WI38 (cell line): ENCODE results near the gene HTR2A.

Experiments used
- H3K4me3 ChIP-seq: 2 replicates; pipeline ENCODE4 v1.5.1; 2011; ENCODE audit warnings: low read depth, mild to moderate bottlenecking, control low read depth, low read length
- TF ChIP-seq, protein P1 (sequence below): IDR thresholded peaks from 2 replicates; pipeline ENCODE4 v1.5.1; 2012; ENCODE audit warnings: low read depth, mild to moderate bottlenecking, control low read depth, low read length

HTR2A gene

DNA sequence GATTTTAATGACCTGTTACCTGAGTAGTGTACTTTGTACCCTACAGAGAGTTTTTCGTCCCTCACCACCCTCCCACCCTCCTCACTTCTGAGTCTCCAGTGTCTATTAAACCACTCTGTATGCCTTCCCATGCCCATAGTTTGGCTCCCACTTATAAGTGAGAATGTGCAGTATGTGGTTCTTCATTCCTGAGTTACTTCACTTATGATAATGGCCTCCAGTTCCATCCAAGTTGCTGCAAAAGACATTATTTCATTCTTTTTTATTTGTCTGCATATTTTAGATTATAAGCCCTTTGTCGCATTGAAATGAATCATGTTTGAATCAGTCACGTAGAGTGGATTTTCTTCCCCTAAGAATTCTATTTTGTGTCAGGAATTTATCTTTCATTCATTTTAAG, 12.2 kb upstream of the HTR2A start:
- no peak overlapping the region for H3K4me3 ChIP-seq
- TF ChIP-seq, protein P1, sequence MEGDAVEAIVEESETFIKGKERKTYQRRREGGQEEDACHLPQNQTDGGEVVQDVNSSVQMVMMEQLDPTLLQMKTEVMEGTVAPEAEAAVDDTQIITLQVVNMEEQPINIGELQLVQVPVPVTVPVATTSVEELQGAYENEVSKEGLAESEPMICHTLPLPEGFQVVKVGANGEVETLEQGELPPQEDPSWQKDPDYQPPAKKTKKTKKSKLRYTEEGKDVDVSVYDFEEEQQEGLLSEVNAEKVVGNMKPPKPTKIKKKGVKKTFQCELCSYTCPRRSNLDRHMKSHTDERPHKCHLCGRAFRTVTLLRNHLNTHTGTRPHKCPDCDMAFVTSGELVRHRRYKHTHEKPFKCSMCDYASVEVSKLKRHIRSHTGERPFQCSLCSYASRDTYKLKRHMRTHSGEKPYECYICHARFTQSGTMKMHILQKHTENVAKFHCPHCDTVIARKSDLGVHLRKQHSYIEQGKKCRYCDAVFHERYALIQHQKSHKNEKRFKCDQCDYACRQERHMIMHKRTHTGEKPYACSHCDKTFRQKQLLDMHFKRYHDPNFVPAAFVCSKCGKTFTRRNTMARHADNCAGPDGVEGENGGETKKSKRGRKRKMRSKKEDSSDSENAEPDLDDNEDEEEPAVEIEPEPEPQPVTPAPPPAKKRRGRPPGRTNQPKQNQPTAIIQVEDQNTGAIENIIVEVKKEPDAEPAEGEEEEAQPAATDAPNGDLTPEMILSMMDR: no peak

DNA sequence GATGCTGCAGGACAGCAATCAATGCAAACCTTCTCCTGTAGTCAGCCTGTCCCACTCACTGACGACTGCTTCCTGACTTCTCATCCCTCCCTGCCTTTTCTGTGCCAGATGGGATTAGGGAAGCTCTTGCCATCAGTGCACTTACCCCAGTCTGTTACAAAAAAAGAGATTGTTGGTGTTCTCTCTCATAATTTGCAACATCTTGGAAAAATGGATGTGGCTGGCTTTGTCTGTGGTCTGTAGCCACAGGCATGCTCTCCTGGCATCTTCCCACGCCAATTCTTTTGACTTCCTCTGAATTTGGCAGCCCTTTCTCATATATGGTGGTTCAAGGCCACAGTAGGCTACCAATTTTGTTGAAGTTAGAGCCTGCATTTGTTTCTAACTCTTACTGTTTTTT, 11.6 kb upstream of the HTR2A start:
- TF ChIP-seq, protein P1: no peak
- H3K4me3 ChIP-seq: no peak overlapping the region

DNA sequence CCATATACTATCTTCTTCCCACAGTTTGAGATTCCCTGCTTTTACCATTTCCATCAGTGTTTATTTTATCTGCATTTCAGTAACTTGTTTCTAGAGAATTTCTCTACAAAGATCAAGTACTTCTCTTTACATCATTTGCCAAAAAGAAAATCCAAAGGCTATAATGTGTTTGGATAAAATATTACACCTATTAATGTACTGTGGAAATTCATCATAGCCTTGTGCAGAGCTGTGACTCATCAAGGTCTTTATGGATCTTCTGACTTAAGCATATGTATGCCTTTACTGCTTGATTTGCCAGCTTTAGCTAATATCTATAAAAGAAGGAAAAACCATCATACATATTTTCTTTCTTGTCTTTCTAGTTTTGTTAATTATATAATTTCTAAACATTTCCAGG, 9.6 kb upstream of the HTR2A start:
- H3K4me3 ChIP-seq: no peak overlapping the region
- TF ChIP-seq, protein P1: no peak

GRCh38 chr13:46905249-46905648, 8.4 kb upstream of the HTR2A start:
- TF ChIP-seq, protein P1: no peak

GRCh38 chr13:46903748-46904147, 6.9 kb upstream of the HTR2A start:
- TF ChIP-seq, protein P1: no peak

More at GRCh38 chr13:46905249-46905648, 8.4 kb upstream of the HTR2A start:
- H3K4me3 ChIP-seq: no peak overlapping the region

DNA sequence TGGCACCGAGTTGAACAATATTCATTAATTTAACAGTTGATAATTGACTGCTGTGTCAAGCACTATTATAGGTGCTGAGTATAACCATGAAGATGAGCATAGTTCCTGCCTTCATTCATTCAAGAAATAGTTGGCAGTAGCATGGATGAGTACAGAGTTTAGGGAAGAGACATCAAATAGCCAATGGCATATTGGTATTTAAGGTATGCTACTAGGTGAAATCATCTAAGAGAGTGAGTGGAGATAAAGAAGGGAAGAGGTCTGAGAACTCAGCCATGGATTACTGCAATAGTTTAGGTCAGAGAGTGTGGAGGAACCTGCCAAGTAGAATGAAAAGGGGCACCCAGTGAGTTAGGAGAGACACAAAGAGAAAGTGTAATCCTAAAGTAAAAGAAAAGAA, 4.9 kb upstream of the HTR2A start:
- TF ChIP-seq, protein P1: no peak
- no peak overlapping the region for H3K4me3 ChIP-seq

More at GRCh38 chr13:46903748-46904147, 6.9 kb upstream of the HTR2A start:
- no peak overlapping the region for H3K4me3 ChIP-seq

DNA sequence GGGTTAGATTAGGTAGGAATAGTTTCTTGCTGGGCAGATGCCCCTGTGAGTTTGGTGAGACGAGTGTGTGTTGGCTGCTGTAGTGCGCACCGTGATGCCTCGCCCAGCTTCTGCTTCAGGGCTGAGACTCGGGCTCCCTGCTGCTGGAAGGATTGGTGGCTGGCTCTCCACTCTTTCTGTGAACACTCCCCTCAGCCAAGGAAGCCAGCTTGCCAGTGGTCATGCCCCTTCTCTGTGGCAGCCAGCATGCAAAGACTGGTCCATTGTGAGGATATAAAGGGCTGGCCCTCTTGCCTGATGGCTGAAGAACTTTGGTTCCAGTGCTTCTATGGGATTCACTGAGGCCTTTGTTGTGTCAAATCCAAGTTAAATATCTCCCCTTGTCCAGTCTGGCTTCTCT, 2.9 kb upstream of the HTR2A start:
- H3K4me3 ChIP-seq: no peak overlapping the region
- TF ChIP-seq, protein P1: no peak
